Fibroblast of skin of right biceps (primary cell): ENCODE measurements around the gene NAV2.
"Not testable (repeated sequence)": the region's sequence is repeated elsewhere in the genome, so short reads cannot be mapped to it uniquely, and the experiment has no call there.

Experiments used
- DNase-seq: peaks from one replicate; pipeline ENCODE4 v3.0.0-alpha.2; 2013

Gene NAV2

GRCh38 chr11:19959648-19960059 lies 247.0 kb downstream of the NAV2 start:
- no peak for DNase-seq

GRCh38 chr11:19960410-19960809 lies 247.8 kb downstream of the NAV2 start:
- not testable (repeated sequence) for DNase-seq

GRCh38 chr11:19961225-19961624 lies 248.6 kb downstream of the NAV2 start:
- DNase-seq: no peak

GRCh38 chr11:19962053-19962800 lies 249.6 kb downstream of the NAV2 start:
- DNase-seq: no peak

GRCh38 chr11:19962801-19963175 lies 250.2 kb downstream of the NAV2 start:
- DNase-seq: peak; percentile 90

- peak; percentile 34 for DNase-seq
Observed at GRCh38 chr11:19963697-19964387, 251.2 kb downstream of the NAV2 start.

GRCh38 chr11:19966441-19966840 lies 253.8 kb downstream of the NAV2 start:
- DNase-seq: no peak

- DNase-seq: no peak
Observed at GRCh38 chr11:19966927-19967326, 254.3 kb downstream of the NAV2 start.

- no peak for DNase-seq
Observed at GRCh38 chr11:19967787-19968186, 255.2 kb downstream of the NAV2 start.

- no peak for DNase-seq
Observed at GRCh38 chr11:19968860-19969259, 256.2 kb downstream of the NAV2 start.

GRCh38 chr11:19970944-19971343 lies 258.3 kb downstream of the NAV2 start:
- DNase-seq: no peak

- no peak for DNase-seq
Observed at GRCh38 chr11:19972091-19972490, 259.5 kb downstream of the NAV2 start.

- no peak for DNase-seq
Observed at GRCh38 chr11:19972651-19973050, 260.0 kb downstream of the NAV2 start.

GRCh38 chr11:19973136-19973635 lies 260.5 kb downstream of the NAV2 start:
- no peak for DNase-seq

- no peak for DNase-seq
Observed at GRCh38 chr11:19974886-19975285, 262.2 kb downstream of the NAV2 start.

GRCh38 chr11:19975414-19975990 lies 262.9 kb downstream of the NAV2 start:
- no peak for DNase-seq

GRCh38 chr11:19976281-19976941 lies 263.8 kb downstream of the NAV2 start:
- DNase-seq: no peak

GRCh38 chr11:19977941-19978340 lies 265.3 kb downstream of the NAV2 start:
- DNase-seq: no peak

- peak; percentile 89 for DNase-seq
Observed at GRCh38 chr11:19978668-19979518, 266.3 kb downstream of the NAV2 start.

- DNase-seq: no peak
Observed at GRCh38 chr11:19979519-19979845, 266.8 kb downstream of the NAV2 start.

GRCh38 chr11:19980388-19980787 lies 267.8 kb downstream of the NAV2 start:
- no peak for DNase-seq

GRCh38 chr11:19980957-19981669 lies 268.5 kb downstream of the NAV2 start:
- peak; percentile 80 for DNase-seq
